HG03103 (cell line): ENCODE measurements around the gene PPFIA2.

Source experiments
- ATAC-seq: cut with Tn5 transposase; IDR thresholded peaks from one replicate; pipeline ENCODE4 v1.9.1; 2021; ENCODE audit warnings: low read depth; ENCODE audit not compliant: unreplicated experiment

Gene PPFIA2

GRCh38 chr12:81365284-81365683 lies 393.9 kb downstream of the PPFIA2 start:
- ATAC-seq = no peak

- no peak for ATAC-seq
Observed at GRCh38 chr12:81360916-81361315, 398.2 kb downstream of the PPFIA2 start.

GRCh38 chr12:81359736-81360135 lies 399.4 kb downstream of the PPFIA2 start:
- no peak for ATAC-seq

GRCh38 chr12:81354327-81354932 lies 404.7 kb downstream of the PPFIA2 start:
- ATAC-seq = no peak

- ATAC-seq = no peak
Observed at GRCh38 chr12:81350309-81350708, 408.8 kb downstream of the PPFIA2 start.

- no peak for ATAC-seq
Observed at GRCh38 chr12:81347404-81347803, 411.7 kb downstream of the PPFIA2 start.

- no peak for ATAC-seq
Observed at GRCh38 chr12:81340910-81341309, 418.2 kb downstream of the PPFIA2 start.

GRCh38 chr12:81339071-81339470 lies 420.1 kb downstream of the PPFIA2 start:
- no peak for ATAC-seq

- ATAC-seq = no peak
Observed at GRCh38 chr12:81337886-81338285, 421.3 kb downstream of the PPFIA2 start.

- no peak for ATAC-seq
Observed at GRCh38 chr12:81333812-81334211, 425.3 kb downstream of the PPFIA2 start.

GRCh38 chr12:81332054-81332453 lies 427.1 kb downstream of the PPFIA2 start:
- ATAC-seq = no peak

GRCh38 chr12:81330480-81330879 lies 428.7 kb downstream of the PPFIA2 start:
- no peak for ATAC-seq

- ATAC-seq = peak; percentile 85
Observed at GRCh38 chr12:81329085-81329484, 430.1 kb downstream of the PPFIA2 start.

GRCh38 chr12:81327425-81327824 lies 431.7 kb downstream of the PPFIA2 start:
- ATAC-seq = no peak

GRCh38 chr12:81325086-81325485 lies 434.1 kb downstream of the PPFIA2 start:
- ATAC-seq = no peak

GRCh38 chr12:81314903-81315531 lies 444.1 kb downstream of the PPFIA2 start:
- no peak for ATAC-seq

GRCh38 chr12:81303935-81304334 lies 455.2 kb downstream of the PPFIA2 start:
- ATAC-seq = no peak

- ATAC-seq = no peak
Observed at GRCh38 chr12:81300454-81300853, 458.7 kb downstream of the PPFIA2 start.

GRCh38 chr12:81297601-81298000 lies 461.5 kb downstream of the PPFIA2 start:
- no peak for ATAC-seq

GRCh38 chr12:81296556-81297305 lies 462.4 kb downstream of the PPFIA2 start:
- no peak for ATAC-seq

GRCh38 chr12:81295251-81295650 lies 463.9 kb downstream of the PPFIA2 start:
- ATAC-seq = no peak
